GM20431 (cell line): ENCODE results near the gene ANXA10.

ENCODE experiments used
- in situ Hi-C: fragments of 300-500 bp; cut with MseI, MboI; formaldehyde crosslinking; loops from one replicate; pipeline ENCODE4 v1.15.0; 2020; ENCODE audit warnings: low sequenced_read_pairs; ENCODE audit not compliant: unreplicated experiment

The ANXA10 gene

GRCh38 chr4:168092176-168092712 is at the start of gene ANXA10:
Gene ANXA10, plus strand, starts transcription at chr4:168092537. Its CDS starts 164 bp downstream, at chr4:168092701.
- in situ Hi-C loops = no loop called here

GRCh38 chr4:168045354-168045753 is 47.0 kb upstream of the ANXA10 start:
- in situ Hi-C loops = no loop called here

GRCh38 chr4:168050002-168050401 is 42.3 kb upstream of the ANXA10 start:
- in situ Hi-C loops = no loop called here

- in situ Hi-C loops = no loop called here
These were observed 40.8 kb upstream of the ANXA10 start for GRCh38 chr4:168051526-168051925.

GRCh38 chr4:168057412-168057811 is 34.9 kb upstream of the ANXA10 start:
- in situ Hi-C loops = no loop called here

- in situ Hi-C loops = no loop called here
These were observed 33.1 kb upstream of the ANXA10 start for GRCh38 chr4:168059251-168059650.

- in situ Hi-C loops = no loop called here
These were observed 29.3 kb upstream of the ANXA10 start for GRCh38 chr4:168063031-168063430.

- in situ Hi-C loops = no loop called here
These were observed 21.4 kb upstream of the ANXA10 start for GRCh38 chr4:168070903-168071302.

- in situ Hi-C loops = no loop called here
These were observed 21.0 kb upstream of the ANXA10 start for GRCh38 chr4:168071304-168071703.

- in situ Hi-C loops = no loop called here
These were observed 17.5 kb upstream of the ANXA10 start for GRCh38 chr4:168074861-168075260.

GRCh38 chr4:168076989-168077725 is 15.2 kb upstream of the ANXA10 start:
- in situ Hi-C loops = no loop called here

GRCh38 chr4:168077726-168078239 is 14.6 kb upstream of the ANXA10 start:
- in situ Hi-C loops = no loop called here

- in situ Hi-C loops = no loop called here
These were observed 10.0 kb upstream of the ANXA10 start for GRCh38 chr4:168082379-168082778.

- in situ Hi-C loops = no loop called here
These were observed 3.6 kb downstream of the ANXA10 start for GRCh38 chr4:168095776-168096406.

GRCh38 chr4:168096407-168096784 is 4.1 kb downstream of the ANXA10 start:
- in situ Hi-C loops = no loop called here

GRCh38 chr4:168097161-168097560 is 4.8 kb downstream of the ANXA10 start:
- in situ Hi-C loops = no loop called here

- in situ Hi-C loops = no loop called here
These were observed 5.9 kb downstream of the ANXA10 start for GRCh38 chr4:168098248-168098717.

GRCh38 chr4:168099195-168099594 is 6.9 kb downstream of the ANXA10 start:
- in situ Hi-C loops = no loop called here

- in situ Hi-C loops = no loop called here
These were observed 8.7 kb downstream of the ANXA10 start for GRCh38 chr4:168101026-168101425.

GRCh38 chr4:168102403-168102802 is 10.1 kb downstream of the ANXA10 start:
- in situ Hi-C loops = no loop called here

- in situ Hi-C loops = no loop called here
These were observed 17.2 kb downstream of the ANXA10 start for GRCh38 chr4:168109527-168109926.
